Left renal cortex interstitium (tissue), 4 donors: Measurements from ENCODE around the gene STIL. TPM values are rescaled to one million over a fixed set of nuclear protein-coding genes. Genes with fewer than 3 reads are reported as not detected.
A peak's percentile ranks its signal among the peaks of the same experiment; 100 is the strongest.

ENCODE experiments used
- DNase-seq, 4 donors: peaks; one replicate each; pipeline ENCODE4 v3.0.0-alpha.2; 2013; ENCODE audit warnings: low read depth in 4 of 4, low spot score in 2 of 4, missing footprints in 1 of 4
- polyA plus RNA-seq, 4 donors: library from polyadenylated mRNA; unstranded; fragments of 120-200 nt; gene quantifications; one replicate each; pipeline ENCODE4 v1.2.1, GENCODE V29; 2013; ENCODE audit not compliant: insufficient read length in 4 of 4

The STIL gene
- polyA plus RNA-seq, 4 donors, result 8.3 to 10.3 (median 8.9) TPM

DNA sequence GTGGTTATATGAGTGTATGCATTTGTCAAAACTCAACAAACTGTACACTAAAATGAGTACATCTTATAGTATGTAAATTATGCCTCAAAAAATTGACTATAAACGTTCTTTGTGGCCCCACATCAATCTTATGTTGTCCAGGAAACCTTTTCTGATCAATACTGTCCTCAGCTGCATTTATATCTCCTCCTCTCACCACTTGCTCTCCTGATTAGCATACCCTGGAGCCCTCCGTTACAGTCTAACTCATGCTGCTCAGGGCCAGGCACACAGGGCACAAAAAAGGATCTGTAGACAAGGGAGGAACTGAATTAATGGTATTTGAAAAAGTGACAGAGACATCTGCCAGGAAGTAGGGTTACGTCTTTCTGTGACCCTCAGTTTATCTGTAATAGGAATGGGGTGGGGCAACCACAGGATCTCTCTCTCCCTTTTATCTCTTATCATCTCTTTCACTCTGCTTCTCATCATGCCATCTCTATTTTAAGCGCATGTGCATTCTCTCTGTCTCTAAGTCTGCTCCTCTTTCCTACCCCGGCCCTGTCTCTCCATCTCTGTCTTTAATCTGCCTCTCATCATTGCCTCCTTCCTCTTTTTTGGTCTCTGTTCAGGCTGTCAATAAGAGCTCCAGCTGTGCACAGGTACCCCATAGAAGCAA lies 74.9 kb downstream of the STIL start:
- no peak for DNase-seq

DNA sequence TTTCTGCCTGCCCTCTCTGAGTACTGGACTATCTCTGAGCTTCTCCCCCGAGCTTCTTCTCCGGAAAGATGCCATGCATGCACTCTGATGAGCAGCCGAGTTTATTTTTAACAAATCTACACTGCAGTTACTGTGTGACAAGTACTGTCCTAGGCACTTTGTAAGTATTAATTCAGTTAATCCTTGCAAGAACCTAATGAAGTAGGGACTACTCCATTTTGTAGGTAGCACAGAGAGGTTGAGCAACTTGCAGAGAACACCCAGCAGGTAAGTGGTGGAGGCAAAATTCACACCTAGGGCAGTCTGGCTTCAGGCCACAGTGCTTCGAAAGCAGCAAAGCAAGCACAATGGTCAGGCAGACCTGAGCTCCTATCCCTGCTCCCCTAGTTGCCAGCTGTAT lies 78.1 kb downstream of the STIL start:
- DNase-seq, result no peak

DNA sequence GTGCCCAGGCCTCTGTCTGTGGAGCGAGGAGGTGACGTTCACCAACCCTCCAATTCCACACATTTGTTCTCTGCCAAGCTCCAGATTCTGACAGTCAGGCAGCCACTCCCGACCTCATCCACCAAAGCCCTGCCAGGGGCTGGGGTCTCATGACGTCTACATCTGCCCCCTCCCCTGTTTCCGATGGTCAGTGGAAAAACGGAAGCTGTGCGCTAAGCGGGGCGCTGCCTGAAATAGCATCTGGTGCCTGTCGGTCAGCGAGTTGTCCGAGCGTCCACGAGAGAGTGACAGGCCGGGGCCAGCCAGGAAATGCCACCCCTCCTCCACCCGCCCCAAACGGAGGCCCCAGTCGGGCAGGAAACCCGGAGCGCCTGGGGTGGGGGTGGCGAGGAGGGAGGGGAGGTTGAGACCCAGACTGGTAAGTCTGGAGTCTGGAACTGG lies 78.7 kb downstream of the STIL start:
- DNase-seq, result no peak

DNA sequence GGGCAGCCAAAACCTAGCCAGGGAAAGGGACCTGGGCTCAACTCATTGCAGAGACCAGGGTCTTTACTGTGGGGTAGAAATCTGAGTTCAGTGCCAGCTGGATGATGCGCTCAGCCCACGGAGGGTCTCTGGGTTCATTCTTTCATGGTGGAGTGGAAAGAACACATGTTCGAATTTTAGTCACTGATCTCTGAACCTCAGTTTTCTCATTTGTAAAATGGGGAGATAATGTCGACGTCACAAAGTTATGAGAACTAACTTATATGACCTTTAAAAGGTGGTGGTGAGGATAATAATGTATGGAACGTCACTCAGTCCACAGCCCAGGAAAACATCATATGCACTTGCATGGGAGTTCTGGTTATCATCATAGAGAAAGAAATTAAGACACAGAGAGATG lies 80.8 kb downstream of the STIL start:
- no peak for DNase-seq

DNA sequence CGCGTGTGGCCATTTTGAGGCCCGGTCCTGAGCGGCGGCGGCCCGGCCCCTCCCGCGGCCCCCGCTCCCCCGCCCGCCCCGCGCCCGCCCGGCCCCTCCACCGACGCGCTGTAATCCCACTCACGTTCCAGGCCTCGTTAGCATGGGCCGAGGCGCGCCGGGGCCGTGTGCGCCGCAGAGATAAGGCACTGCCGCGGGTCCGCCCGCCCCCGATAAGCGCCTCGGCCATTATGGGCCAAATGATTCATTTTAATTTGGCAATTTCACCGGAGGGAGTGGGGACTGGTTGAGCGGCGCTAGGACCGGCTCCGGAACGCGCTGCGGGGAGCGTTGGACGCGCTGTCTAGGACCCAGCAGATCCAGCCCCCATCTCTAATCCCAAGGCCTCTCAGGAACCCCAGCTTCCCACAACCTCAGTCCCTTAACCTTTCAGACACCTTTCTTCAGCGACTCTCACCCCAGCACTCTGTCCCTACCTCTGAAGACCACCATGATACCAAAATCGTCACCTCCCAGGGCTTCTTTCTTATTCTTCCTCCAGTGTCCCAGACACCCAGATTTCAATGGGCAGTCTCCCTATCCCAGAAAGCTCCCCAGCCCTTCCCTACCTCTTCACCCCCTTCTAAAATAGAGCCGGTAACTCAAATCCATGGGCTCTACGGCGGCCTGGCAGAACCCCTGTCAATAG lies 81.6 kb downstream of the STIL start, which contains the start of gene TAL1:
Gene TAL1 (minus strand): TSS at position 39 of the 688 bp plus-strand sequence. CDS start 6,337 bp downstream, outside the sequence.
- no peak for DNase-seq

DNA sequence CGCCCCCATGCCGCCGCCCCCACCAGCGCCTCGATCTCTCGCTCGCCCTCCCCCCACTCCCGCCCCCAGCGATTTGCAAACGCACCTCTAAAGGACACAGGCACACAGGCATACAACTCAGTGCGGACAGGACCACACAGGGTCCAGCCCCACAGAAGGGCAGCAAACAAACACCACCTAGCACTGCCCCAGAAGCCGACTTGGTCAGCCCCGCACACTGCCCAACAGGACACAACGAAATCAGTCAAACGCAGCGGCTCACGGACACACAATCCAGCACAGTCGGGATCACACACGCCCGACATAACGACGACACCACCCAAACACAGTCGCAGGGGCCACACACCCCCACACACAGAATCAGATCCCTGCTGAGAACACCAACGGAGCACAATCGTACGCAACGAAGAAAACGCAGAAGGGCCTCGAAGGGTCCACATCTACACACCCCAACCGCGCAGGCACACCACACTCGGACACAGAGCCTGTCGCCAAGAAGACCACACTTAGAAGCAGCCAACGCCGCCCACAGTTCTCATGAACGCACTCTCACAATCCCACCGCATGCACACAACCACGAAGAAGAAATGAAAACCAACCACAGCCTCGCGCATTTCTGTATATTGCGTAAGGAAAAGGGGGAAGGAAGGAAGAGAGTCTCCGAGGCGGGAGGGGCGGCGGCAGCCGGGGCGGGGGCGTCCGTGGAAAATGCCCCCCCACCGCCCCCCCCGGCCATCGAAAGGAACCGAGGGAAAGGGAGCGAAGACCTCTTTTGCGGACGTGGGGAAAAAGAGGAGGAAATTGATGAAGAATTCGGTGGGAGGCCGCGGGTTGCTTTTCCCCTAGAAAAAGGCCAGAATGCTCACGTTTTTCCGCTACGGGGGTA lies 82.4 kb downstream of the STIL start:
- DNase-seq, result peak in 3 of 4 donors; percentile 32 to 73 (median 66)

DNA sequence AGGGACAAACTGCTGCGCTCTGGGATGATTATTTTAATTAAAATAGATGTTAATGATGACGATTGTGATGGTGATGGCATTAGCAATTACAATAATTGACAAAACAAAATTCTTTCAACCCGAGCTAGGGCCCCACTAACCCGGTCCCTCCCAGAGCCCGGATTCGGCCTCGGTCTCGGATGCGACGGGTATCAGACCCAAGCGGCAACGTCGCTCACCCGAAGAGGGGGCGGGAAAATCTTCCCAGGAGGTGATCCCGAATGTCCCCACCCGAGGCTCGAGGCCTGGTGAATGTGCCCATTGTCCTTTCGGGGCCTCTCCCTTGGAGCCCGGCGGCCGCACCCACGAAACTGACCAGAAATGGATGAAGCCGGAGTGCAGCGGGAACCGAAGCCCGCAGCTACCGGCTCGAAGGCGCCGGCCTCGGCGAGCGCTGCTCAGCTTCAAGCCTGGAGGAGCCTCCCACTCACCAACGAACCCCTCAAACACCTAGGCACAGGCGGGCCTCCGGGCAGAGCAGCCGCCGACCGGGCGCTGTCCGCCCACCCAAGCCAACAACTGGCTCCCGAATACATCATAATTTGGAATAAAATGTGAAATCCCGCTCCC lies 83.2 kb downstream of the STIL start:
- DNase-seq, result peak in 1 of 4 donors; percentile 19

DNA sequence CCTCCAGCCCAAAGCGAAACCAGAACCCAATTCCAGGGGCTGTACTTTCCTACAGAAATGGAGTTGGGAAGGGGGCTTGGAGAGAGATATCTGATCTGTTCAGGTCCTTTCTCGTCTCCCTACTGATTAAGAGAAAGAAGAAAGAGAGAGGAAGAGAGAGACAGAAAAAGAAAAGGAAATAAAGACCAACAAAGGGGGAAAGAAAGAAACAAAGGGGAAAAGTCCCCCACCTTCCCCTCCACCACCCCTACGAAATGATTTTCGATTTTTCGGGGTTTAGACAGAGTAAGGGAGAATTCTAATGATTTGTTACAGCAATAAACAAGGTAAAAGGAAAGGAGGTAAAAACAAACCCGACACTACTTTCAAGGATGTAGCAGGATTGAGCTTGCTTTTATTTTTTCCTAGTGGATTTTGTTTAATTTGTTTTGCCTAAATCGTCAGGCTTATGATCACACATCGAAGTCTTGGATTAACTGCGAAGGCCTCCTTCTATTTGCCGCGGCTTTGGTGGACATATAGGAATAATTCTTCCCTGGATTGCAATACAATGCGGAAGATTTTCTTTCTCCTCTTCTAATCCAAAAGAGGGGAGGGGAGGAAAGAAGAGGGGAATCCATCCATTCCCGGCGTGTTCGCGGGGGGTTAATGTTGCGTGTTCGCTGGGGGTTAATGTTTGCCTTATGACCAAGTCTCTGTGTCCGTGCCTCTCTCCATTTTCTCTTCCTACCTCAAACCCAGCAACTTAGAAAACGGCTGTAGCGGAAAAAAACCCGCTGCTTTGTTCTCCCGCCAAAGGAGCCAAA lies 83.9 kb downstream of the STIL start:
- peak in 2 of 4 donors; percentile 23 to 53 for DNase-seq

DNA sequence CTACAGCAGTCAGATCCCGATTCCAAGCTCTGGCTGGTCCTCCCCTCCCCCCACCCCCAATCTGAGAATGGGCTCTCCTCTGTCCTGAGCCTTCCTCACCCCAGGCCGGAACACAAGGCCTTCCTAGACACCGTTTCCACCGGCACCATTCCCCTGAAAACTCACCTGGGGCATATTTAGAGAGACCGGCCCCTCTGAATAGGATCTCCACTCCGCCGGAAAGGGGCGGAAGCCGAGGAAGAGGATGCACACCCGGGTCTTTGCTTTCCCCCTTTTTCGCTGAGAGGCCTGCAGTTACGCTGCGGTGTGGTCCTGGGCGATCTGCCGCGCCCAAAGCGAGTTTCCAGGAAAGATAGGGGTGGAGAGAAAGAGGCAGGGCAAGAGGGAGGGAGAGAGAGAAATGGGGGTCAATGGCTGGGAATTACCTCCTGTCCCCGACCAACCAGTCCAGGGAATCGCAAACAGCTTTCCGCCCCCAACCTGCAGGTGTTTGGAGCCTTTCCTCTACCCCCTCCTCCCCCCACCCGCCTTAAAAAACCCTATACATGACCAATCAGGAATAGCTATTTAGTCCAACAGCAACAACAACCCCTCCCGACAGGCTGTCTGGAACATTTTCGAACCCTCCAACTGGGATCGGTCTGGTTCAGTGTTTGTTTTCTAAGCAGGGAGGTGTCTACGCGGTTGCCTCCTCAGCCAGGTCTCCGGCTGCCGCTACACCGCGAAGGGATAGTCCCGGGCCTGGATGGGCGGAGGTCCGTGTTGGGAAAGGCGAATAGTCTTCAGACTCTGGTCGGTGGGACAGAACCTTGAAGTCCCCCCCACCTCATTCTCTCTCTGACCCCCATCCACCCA lies 84.7 kb downstream of the STIL start:
- no peak for DNase-seq

DNA sequence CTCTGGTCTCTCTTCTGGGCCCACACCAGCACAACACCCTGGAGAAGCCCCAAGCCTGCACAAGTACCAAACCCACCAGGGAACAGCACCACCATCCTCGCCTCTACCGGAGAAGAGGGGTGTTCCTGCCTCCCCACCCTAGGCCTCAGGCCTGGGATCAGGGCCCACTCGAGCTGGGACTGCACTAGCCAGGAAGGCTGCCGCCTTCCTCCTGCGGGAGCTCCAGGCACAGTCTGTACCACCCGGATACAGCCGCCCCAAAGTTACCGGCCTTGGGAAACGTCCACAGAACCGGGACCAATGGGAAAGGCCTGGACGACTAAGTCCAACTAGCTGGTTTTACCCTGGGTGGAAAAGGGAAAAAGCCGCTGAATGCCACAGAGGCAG lies 85.3 kb downstream of the STIL start:
- no peak for DNase-seq

DNA sequence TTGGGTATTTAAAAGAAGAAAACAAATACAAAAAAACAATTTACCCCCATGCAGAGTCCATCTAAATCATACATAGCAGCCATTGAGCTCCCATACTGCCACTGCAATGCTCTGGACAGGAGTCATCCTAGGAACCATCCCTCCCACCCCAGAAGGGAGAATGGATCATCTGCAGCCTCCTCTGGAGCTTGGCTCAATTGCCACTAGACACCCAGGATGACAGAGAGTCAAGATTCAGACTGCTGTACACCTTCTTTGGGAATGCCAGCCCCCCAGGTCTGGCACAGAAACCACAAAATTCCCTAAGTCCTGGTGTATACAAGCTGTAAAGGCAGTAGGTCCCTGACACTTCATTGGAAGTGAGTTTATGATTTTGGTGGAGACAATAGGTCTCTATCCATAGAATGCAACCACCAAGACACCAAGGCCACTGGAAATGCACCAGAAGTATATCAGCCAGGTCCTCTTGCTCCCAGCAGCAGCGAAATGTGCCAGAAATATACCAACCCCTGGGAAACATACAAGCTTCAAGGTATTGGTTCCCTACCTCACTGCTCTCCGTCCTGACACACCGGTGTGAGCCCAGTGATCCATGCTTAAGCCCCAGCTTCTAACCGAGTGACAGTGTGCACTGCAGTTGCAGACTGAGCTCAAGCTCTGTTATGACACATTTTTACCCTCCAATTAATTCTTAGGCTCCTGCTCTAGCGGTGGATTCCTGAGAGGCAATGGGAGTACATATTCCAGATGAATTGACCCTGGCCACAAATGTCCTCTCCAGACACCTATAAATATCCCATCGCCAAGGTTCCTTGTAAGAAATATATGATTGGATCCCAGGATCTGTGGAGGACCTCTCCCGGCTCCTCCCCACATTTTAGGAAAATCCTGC lies 86.4 kb downstream of the STIL start:
- no peak for DNase-seq

DNA sequence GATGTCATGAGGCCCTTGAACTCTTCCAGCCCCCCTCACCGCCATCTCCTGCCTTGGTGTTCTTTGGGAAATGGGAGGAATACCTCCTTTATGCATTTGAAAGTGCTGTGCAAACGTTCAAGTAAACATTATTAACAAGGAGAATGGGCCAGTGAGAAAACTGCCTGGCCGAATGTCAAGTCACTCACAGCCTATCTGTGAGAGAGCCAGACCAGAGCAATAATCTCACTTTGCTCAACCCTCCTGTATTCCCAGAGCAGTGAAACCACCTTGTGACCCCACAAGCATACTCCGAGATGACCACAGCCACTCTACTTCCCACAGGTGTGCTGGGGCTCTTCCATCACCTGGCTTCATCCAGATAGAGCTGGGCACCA lies 87.1 kb downstream of the STIL start:
- no peak for DNase-seq

DNA sequence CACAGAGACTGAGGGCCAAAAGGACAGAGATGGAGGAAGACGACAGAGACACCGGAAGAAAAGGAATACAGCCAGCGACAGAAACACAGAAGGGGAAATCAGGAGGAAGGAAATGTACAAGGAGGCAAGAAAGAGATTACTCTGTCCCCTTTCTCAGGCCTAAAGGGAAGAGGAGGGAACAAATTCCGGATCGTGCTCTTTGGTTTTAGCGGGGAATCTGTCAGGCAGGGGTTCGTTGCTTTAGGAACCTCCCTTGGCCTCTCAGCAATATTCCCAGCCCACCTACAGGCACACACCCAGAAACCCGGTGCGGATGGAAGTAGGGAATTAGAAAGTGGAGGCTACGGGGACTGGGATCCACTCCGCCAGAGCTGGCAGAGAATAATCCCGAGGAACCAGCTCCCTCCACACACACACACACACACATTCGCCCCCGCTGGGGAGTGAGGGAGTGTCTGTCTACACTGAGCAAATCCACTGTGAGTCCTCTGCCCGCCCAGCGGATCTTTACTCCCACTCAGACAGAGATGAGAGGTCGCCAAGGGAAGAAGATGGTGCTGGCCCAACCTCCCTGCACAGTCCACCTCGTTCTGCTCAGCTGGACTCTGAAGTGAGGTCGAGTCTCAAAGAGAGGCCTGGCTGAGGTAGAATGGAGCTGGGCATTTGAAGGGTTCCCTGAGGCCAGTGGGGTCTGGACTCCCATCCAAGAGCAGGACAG lies 87.7 kb downstream of the STIL start:
- no peak for DNase-seq

DNA sequence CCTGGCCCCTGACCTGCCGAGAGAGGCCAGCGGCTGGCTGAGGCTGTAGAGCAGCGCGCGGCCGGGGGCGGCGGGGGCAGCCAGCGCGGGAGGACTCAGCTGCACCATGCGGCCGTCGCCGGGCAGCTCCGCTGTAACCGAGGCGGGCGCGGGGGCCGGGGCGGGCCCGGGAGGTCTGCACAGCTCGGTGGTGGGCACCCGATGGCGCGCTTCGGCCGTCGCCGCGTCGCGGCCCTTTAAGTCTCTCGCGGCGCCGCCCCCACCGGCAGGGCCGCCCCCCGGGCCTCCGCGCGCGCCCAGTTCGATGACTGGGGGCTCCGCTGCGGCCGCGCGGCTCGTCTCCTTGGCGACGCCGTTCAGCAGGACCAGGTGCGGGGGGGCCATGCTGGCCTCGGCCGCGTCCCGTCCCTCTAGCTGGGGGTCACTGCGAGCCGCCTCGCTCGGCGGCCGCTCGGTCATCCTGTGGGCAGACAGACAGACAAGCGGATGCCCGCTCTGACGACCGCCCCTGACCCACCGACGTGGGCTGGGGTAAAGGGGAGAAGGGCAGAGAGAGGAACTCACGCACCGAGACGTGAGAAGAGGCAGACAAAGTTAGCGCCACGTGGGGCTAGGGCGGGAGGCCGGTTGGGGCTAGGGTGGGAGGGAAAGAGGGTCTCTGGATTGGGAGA lies 88.4 kb downstream of the STIL start:
- no peak for DNase-seq

DNA sequence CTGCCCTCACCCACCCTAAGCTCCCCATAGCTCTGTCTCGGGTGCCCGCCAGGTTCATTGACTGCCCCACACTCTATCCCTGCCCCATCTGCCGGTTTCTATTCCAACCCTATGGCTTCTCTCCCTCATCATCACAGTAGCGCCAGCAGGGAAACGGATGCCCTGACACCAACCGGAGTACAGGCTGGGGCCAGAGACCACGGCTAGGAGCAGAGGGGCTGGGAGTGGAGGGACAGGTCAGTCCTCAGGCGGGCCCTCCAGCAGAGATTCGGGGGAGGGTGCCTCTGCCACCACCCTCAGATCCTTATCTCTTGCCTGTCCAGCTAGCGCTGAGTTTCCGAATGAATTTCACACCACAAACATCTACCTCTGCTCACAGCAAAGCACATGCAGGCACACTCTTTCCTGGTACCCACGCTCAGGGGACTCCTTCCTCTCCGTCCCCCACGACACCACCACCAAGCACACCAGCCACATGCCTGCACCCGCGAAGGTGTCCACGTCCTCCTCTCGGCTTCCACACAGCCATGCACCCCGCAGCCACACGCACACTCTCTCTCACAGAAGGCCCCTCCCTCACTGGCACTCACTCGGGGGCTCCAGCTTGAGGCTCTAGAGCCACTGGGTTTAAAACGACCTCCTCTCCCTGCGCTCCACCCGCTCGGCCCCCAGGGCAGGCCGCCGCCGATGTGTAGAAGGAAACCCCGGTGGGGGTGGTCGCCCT lies 89.1 kb downstream of the STIL start:
- DNase-seq, result no peak

DNA sequence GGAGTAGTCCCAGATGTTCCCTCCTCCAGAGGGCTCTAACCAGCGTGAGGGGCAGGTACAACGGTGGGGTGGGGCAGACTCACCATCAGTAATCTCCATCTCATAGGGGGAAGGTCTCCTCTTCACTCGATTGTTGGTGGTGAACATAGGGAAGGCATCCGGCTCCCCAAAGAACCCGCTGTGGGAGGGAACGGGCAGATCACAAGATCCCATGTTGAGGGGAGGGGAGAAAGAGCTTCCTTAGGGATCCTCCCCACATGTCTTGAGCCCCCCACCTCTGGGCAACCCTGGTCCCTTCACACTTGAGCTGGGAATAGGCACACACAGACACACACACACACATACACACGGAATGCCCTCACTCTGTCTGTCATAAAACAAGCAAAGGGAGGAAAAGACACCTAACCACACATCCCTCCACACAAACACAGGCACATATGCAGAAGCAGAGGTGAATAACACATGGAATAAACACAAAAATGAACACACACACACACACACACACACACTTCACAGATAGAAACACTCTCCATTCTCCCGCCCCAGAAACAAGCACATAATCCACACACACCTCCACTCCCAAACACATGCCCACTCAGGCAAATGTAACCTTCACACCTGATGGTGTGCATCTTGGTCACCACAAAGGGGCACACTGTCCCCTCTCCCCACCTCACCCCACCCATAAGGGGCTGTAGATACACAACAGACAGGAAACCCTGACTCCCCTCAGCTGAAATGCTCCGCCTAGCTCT lies 89.8 kb downstream of the STIL start:
- DNase-seq, result no peak
